ENCODE results near the gene CCDC88C. TPM values are rescaled to one million over a fixed set of nuclear protein-coding genes. Genes with fewer than 3 reads are reported as not detected.
A peak's percentile ranks its signal among the peaks of the same experiment; 100 is the strongest.

CCDC88C gene
- total and polyA plus RNA-seq, 4 donors = 16.5 to 66.0 (median 32.1) TPM

GRCh38 chr14:91230397-91231035 is 187.1 kb downstream of the CCDC88C start:
- DNase-seq (no peak), ATAC-seq (ENCODE audit: insufficient read depth, low FRiP score) (no peak)
- no peak overlapping the region for H3K27ac ChIP-seq (ENCODE audit: low read depth in 1 of 2, low read length in 1 of 2)
- WGBS, 2 donors = 86 to 95% methylated on average over 4 of the region's 4 CpGs
- H3K9me3 ChIP-seq (ENCODE audit: control insufficient read depth in 4 of 4, insufficient read depth in 3 of 4, low read length in 3 of 4) = peaks cover 0 to 5% (median 0%) of the 10 kb centered on the region in 4 donors
- H3K9ac ChIP-seq (ENCODE audit: insufficient read depth in 1 of 2, low read length in 2 of 2) = no peak overlapping the region
- H3K4me1 ChIP-seq (ENCODE audit: control insufficient read depth in 5 of 5, insufficient read depth in 5 of 5, low read length in 5 of 5) = peaks cover 0 to 18% (median 0%) of the 10 kb centered on the region in 5 donors
- peaks cover 0 to 8% (median 3%) of the 10 kb centered on the region in 4 donors for H3K36me3 ChIP-seq (ENCODE audit: control insufficient read depth in 4 of 4, insufficient read depth in 4 of 4, low read length in 4 of 4)
- H3K27me3 ChIP-seq (ENCODE audit: control insufficient read depth in 3 of 3, insufficient read depth in 3 of 3, low read length in 2 of 3) = no peaks in the 10 kb centered on the region
- TF ChIP-seq, protein P1, sequence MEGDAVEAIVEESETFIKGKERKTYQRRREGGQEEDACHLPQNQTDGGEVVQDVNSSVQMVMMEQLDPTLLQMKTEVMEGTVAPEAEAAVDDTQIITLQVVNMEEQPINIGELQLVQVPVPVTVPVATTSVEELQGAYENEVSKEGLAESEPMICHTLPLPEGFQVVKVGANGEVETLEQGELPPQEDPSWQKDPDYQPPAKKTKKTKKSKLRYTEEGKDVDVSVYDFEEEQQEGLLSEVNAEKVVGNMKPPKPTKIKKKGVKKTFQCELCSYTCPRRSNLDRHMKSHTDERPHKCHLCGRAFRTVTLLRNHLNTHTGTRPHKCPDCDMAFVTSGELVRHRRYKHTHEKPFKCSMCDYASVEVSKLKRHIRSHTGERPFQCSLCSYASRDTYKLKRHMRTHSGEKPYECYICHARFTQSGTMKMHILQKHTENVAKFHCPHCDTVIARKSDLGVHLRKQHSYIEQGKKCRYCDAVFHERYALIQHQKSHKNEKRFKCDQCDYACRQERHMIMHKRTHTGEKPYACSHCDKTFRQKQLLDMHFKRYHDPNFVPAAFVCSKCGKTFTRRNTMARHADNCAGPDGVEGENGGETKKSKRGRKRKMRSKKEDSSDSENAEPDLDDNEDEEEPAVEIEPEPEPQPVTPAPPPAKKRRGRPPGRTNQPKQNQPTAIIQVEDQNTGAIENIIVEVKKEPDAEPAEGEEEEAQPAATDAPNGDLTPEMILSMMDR (IDR thresholded peaks at IDR 0.05; ENCODE audit: control extremely low read depth, extremely low read depth) = no peak
- no peak overlapping the region for H3K4me3 ChIP-seq

- ATAC-seq (ENCODE audit: insufficient read depth, low FRiP score) (no peak), DNase-seq (no peak)
- peaks cover 0 to 18% (median 0%) of the 10 kb centered on the region in 5 donors for H3K4me1 ChIP-seq (ENCODE audit: control insufficient read depth in 5 of 5, insufficient read depth in 5 of 5, low read length in 5 of 5)
- no peak overlapping the region for H3K9ac ChIP-seq (ENCODE audit: insufficient read depth in 1 of 2, low read length in 2 of 2)
- H3K9me3 ChIP-seq (ENCODE audit: control insufficient read depth in 4 of 4, insufficient read depth in 3 of 4, low read length in 3 of 4) = peaks cover 0 to 5% (median 0%) of the 10 kb centered on the region in 4 donors
- TF ChIP-seq, protein P1 (IDR thresholded peaks at IDR 0.05; ENCODE audit: control extremely low read depth, extremely low read depth) = no peak
- no peak overlapping the region for H3K4me3 ChIP-seq
- no peaks in the 10 kb centered on the region for H3K27me3 ChIP-seq (ENCODE audit: control insufficient read depth in 3 of 3, insufficient read depth in 3 of 3, low read length in 2 of 3)
- WGBS, 2 donors = 28 to 47% methylated on average over 6 of the region's 6 CpGs
- peak overlapping the region in 1 of 2 donors; percentile 53 for H3K27ac ChIP-seq (ENCODE audit: low read depth in 1 of 2, low read length in 1 of 2)
- H3K36me3 ChIP-seq (ENCODE audit: control insufficient read depth in 4 of 4, insufficient read depth in 4 of 4, low read length in 4 of 4) = peaks cover 0 to 8% (median 4%) of the 10 kb centered on the region in 4 donors
Observed at GRCh38 chr14:91229743-91230200, 187.8 kb downstream of the CCDC88C start.

DNA sequence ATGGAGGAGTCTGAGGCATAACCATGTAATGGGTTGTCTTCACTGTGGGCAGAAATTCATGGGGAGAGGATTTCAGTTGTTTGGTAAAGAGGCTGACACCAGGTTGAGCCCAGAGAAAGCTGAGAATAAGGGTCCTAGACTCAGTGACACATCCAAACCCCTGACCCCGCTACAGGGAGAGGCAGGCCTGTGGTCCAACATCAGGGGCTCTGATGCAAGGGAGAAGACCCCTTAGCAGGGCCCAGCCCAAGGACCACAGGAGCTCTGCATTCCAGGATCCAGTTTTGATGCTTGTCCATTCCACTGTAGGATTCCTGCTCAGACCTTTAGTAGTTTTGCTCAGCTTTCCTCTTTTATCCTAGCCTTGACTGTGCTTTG is 188.6 kb downstream of the CCDC88C start:
- Histone ChIP-seq H3K27me3 (ENCODE audit: control insufficient read depth in 3 of 3, insufficient read depth in 3 of 3, low read length in 2 of 3) (no peaks in the 10 kb centered on the region), H3K27ac (ENCODE audit: low read depth in 1 of 2, low read length in 1 of 2) (no peak overlapping the region), H3K36me3 (ENCODE audit: control insufficient read depth in 4 of 4, insufficient read depth in 4 of 4, low read length in 4 of 4) (peaks cover 0 to 9% (median 5%) of the 10 kb centered on the region in 4 donors), H3K9me3 (ENCODE audit: control insufficient read depth in 4 of 4, insufficient read depth in 3 of 4, low read length in 3 of 4) (peaks cover 0 to 5% (median 0%) of the 10 kb centered on the region in 4 donors), H3K9ac (ENCODE audit: insufficient read depth in 1 of 2, low read length in 2 of 2) (no peak overlapping the region), H3K4me3 (no peak overlapping the region), H3K4me1 (ENCODE audit: control insufficient read depth in 5 of 5, insufficient read depth in 5 of 5, low read length in 5 of 5) (peaks cover 0 to 21% (median 0%) of the 10 kb centered on the region in 5 donors)
- TF ChIP-seq, protein P1 (IDR thresholded peaks at IDR 0.05; ENCODE audit: control extremely low read depth, extremely low read depth) = no peak
- WGBS, 2 donors = 90 to 100% methylated on average over 1 of the region's 1 CpG
- DNase-seq (no peak), ATAC-seq (ENCODE audit: insufficient read depth, low FRiP score) (no peak)

All from lung (tissue), 12 donors.